Adrenal gland (tissue), 12 donors: ENCODE measurements around the gene EDEM3. TPM values are rescaled to one million over a fixed set of nuclear protein-coding genes. Genes with fewer than 3 reads are reported as not detected.

Source experiments
- DNase-seq, 7 donors: peaks; one replicate each; pipeline ENCODE4 v3.0.0-alpha.2; 2019 to 2020
- H3K27ac ChIP-seq, 5 donors: fragments of 200-600 bp; sonication (generic) in 4 of 5; 1 replicate in 3 of 5; 2 replicates in 2 of 5; pipeline versions ENCODE4 v1.5.1 to v1.8.0; 2016 to 2020; ENCODE audit warnings: mild to moderate bottlenecking in 1 of 5
- H3K27me3 ChIP-seq: fragments of 200-600 bp; 2 replicates; pipeline ENCODE4 v1.8.0; 2021
- H3K36me3 ChIP-seq, 2 donors: fragments of 200-600 bp; replicated peaks in 1 of 2; 1 replicate in 1 of 2; 2 replicates in 1 of 2; pipeline versions ENCODE4 v1.5.1 to v1.8.0; 2018 to 2022
- H3K4me1 ChIP-seq, 2 donors: fragments of 200-600 bp; replicated peaks in 1 of 2; 1 replicate in 1 of 2; 2 replicates in 1 of 2; pipeline versions ENCODE4 v1.5.1 to v1.8.0; 2018 to 2021
- H3K4me3 ChIP-seq, 4 donors: fragments of 200-600 bp; sonication (generic) in 3 of 4; one replicate each; pipeline ENCODE4 v1.5.1; 2016 to 2018
- H3K9me3 ChIP-seq, 3 donors: fragments of 200-600 bp; sonication (generic) in 1 of 3; replicated peaks in 1 of 3; 1 replicate in 2 of 3; 2 replicates in 1 of 3; pipeline versions ENCODE4 v1.5.1 to v1.8.0; 2016 to 2021
- POLR2A ChIP-seq, 2 donors: fragments of 450-650 bp; IDR thresholded peaks; one replicate each; pipeline ENCODE4 v1.6.1; 2017; ENCODE audit warnings: antibody characterized with exemption in 2 of 2, mild to moderate bottlenecking in 2 of 2, moderate library complexity in 1 of 2
- WGBS, 4 donors: extraction: QIAGEN DNeasy Blood & Tissue Kit in 2 of 4; methylation state at CpG; one replicate each; pipeline versions ENCODE4 v1.1.5 to v1.1.7; 2013 to 2017; 5-methylcytosine and 5-hydroxymethylcytosine counted together
- intact Hi-C, 2 donors: fragments of 100-400 bp; cut with DNase I; formaldehyde crosslinking; loops; one replicate each; pipeline versions ENCODE4 v1.14.1 to v1.15.0; 2022 to 2023
- polyA plus RNA-seq, 3 donors: library from polyadenylated mRNA; stranded (reverse); fragments of 200-250 nt in 2 of 3; fragments of 350-450 nt in 1 of 3; fragmentation: Illumina TruSeq in 1 of 3; extraction: RNeasy Lipid Tissue Mini Kit (QIAGEN cat#74804) in 1 of 3; gene quantifications; one replicate each; pipeline ENCODE4 v1.2.3, GENCODE V29; 2013 to 2014
- total RNA-seq, 9 donors: library from RNA; depleted of rRNA in 4 of 9; stranded (reverse); fragments of >200 nt in 4 of 9; fragments of 120-200 nt in 1 of 9; fragmentation: NEBNext Ultra II Directional in 1 of 9; extraction: Animal tissue kit (Norgen Biotek cat#: 25700) in 1 of 9; gene quantifications; one replicate each; pipeline versions ENCODE4 v1.1.0 to v1.2.4, GENCODE V29; 2013 to 2023
- TF ChIP-seq, protein P1 (sequence below), 6 experiments: fragments of 450-650 bp in 4 of 6; fragments of 200-600 bp in 2 of 6; sonication (generic) in 1 of 6; IDR thresholded peaks; 1 replicate in 5 of 6; 2 replicates in 1 of 6; pipeline versions ENCODE4 v1.5.1 to v1.8.0; 2016 to 2021; ENCODE audit warnings: antibody characterized with exemption in 6 of 6, mild to moderate bottlenecking in 2 of 6, moderate library complexity in 1 of 6
- donor health status: healthy with polysubstance abuse.
- donor health status: Bipolar disorder and iron deficiency.
- donor health status: DM: yes; HTN: yes; CAD: no.
- donor health status: DM: no; HTN: no; CAD: no.
- donor health status: DM: no; HTN: no; CAD: no.
- donor health status: DM: yes; HTN: yes; CAD: no.

The EDEM3 gene
- total and polyA plus RNA-seq, 12 donors: 6.5 to 61.2 (median 33.4) TPM

DNA sequence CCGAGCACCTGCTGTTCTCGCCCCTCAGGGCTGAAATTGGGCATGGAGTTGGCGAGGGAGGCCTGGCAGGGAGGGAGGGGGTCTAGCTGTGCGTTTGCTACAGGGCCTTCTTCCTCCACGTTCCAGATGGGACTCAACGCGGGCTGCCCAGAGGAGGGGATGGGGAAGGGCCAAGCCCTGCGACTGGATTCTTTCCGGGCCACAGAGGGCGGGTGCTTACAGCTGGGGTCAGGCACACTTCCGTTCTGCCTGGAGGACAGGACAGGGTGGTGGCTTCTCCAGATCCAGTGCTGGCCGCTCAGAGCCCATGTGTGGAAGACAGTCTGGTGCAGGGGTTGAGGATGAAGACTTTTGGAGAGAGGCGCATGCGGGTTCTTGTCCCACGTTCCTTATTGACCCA is 90.0 kb downstream of the EDEM3 start:
- intact Hi-C loops: loop anchor here (10.0 kb wide), 3 partner anchors 100 to 590 kb away; partner anchors contain the start of gene C1orf21 (in 2 of the 2)
- Histone ChIP-seq H3K36me3 (no peaks in the 10 kb centered on the region), H3K9me3 (no peaks in the 10 kb centered on the region), H3K27ac (peak overlapping the region in 2 of 5 donors; percentile 3 to 46), H3K4me1 (peaks cover 0 to 12% of the 10 kb centered on the region in 2 donors), H3K4me3 (no peak overlapping the region), H3K27me3 (no peaks in the 10 kb centered on the region)
- DNase-seq: no peak
- TF ChIP-seq, protein P1, sequence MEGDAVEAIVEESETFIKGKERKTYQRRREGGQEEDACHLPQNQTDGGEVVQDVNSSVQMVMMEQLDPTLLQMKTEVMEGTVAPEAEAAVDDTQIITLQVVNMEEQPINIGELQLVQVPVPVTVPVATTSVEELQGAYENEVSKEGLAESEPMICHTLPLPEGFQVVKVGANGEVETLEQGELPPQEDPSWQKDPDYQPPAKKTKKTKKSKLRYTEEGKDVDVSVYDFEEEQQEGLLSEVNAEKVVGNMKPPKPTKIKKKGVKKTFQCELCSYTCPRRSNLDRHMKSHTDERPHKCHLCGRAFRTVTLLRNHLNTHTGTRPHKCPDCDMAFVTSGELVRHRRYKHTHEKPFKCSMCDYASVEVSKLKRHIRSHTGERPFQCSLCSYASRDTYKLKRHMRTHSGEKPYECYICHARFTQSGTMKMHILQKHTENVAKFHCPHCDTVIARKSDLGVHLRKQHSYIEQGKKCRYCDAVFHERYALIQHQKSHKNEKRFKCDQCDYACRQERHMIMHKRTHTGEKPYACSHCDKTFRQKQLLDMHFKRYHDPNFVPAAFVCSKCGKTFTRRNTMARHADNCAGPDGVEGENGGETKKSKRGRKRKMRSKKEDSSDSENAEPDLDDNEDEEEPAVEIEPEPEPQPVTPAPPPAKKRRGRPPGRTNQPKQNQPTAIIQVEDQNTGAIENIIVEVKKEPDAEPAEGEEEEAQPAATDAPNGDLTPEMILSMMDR (IDR thresholded peaks at IDR 0.05): no peak
- 80 to 96% (median 89%) methylated on average over 6 to 15 of the region's 15 CpGs for WGBS, 4 donors

DNA sequence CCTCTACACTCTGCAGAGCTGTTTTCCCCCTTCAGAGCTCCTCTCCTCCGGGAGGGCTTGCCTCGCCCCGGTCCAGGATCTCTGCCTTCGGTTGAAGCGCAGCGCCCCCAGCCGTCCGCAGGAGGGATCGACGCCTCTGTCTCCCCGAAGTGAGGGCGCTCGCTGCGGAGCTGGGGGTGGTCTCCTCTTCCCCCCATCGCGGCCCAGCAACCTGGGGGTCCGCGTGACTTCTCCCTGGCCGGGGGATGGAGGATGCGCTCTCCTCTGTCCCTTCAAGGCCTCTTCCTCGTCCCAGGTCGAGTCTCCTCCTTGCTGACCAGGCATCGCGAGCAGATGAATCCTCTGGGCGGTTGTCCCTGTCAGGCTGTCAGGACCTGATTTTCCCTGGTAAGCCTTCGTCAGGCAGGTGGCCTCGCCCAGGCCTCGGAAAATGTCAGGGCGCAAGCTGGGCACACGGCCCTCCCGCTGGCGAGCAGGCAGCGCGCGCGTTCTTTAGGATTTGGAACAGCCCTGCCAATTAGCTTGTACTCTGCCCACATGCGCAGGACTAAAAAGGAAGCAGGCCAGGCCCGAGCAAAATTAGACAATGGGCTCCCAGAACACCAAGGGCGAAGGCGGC is 90.5 kb downstream of the EDEM3 start:
- Histone ChIP-seq H3K36me3 (no peaks in the 10 kb centered on the region), H3K27me3 (no peaks in the 10 kb centered on the region), H3K4me1 (peaks cover 0 to 12% of the 10 kb centered on the region in 2 donors), H3K9me3 (no peaks in the 10 kb centered on the region), H3K27ac (peak overlapping the region in 2 of 5 donors; percentile 3 to 46), H3K4me3 (peak overlapping the region in 2 of 4 donors; percentile 9 to 30)
- peak; percentile 68 to 89 (median 81) for DNase-seq
- intact Hi-C loops: loop anchor here (10.0 kb wide), 3 partner anchors 99 to 589 kb away; partner anchors contain the start of gene C1orf21 (in 2 of the 2)
- 10 to 60% (median 18%) methylated on average over 3 to 40 of the region's 40 CpGs for WGBS, 4 donors
- TF ChIP-seq POLR2A (IDR thresholded peaks at IDR 0.05): no peak
- TF ChIP-seq, protein P1 (IDR thresholded peaks at IDR 0.05): peak; percentile 89 to 96 (median 94)

DNA sequence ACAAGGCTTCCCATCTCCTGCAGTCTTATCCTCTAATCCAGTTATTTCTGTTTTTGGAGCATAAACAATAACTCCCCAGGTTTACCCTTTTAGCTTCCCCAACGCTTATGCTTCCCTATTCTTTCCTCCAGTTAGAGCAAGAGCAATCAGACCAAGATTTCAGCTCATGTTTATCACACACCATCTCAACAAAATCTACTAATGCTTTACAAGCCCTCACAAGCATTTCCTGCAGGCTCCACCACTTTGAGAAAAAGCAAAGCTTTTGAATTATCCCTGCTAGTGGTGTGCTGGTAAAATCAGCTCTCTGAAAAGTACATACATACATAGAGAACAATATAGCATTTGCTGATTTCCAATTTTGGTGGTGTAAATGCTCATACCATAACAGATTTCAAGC is 92.9 kb downstream of the EDEM3 start:
- Histone ChIP-seq H3K36me3 (no peaks in the 10 kb centered on the region), H3K9me3 (no peaks in the 10 kb centered on the region), H3K27me3 (no peaks in the 10 kb centered on the region), H3K4me1 (peaks cover 0 to 12% of the 10 kb centered on the region in 2 donors), H3K27ac (no peak overlapping the region), H3K4me3 (no peak overlapping the region)
- DNase-seq: no peak
- 0 to 95% (median 24%) methylated on average over 1 of the region's 1 CpG for WGBS, 4 donors
- TF ChIP-seq POLR2A (IDR thresholded peaks at IDR 0.05): no peak
- TF ChIP-seq, protein P1 (IDR thresholded peaks at IDR 0.05): no peak
- intact Hi-C loops: loop anchor here (10.0 kb wide), 3 partner anchors 97 to 587 kb away; partner anchors contain the start of gene C1orf21 (in 2 of the 2)

DNA sequence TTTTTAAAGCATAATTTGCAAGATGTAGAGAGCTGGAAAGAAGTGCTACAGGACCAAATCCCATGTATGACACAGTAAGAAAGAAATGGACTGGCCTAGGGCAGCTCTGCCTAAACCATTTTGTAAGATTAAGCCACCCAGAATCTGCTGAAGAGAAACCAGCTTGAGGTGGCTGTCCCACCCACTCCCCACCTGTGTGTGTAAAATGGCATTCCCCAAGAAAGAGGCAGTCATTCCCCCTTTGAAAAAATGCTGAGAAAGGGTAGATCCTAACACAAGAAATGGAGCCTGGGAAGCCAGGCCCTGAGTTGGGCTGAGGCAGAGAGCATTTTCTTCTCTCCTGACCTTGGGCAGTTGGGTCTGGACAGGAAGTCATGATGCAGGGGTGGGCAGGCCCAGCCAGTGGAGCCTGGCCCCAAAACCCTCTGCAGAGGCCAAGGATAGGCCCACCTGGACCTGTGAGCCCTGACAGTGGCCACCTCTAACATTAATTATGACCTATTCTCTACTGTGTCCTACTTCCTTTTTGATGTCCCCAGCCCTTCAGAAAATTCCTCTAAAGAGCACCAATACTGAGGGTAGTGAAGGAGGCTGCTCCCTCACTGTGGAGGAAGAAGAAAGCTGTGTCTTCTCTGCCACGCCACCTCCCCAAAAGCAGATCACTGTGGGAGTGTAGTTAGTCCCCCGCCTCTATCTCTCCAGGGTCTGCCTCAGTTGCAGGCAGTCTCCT is 94.0 kb downstream of the EDEM3 start:
- H3K36me3 ChIP-seq: no peaks in the 10 kb centered on the region
- H3K27ac ChIP-seq: no peak overlapping the region

More for the DNA sequence above, 94.0 kb downstream of the EDEM3 start:
- H3K4me3 ChIP-seq: no peak overlapping the region
- no peaks in the 10 kb centered on the region for H3K9me3 ChIP-seq
- intact Hi-C loops: loop anchor here (10.0 kb wide), 3 partner anchors 96 to 586 kb away; partner anchors contain the start of gene C1orf21 (in 2 of the 2)
- H3K27me3 ChIP-seq: no peaks in the 10 kb centered on the region
- WGBS, 4 donors: 93 to 100% (median 98%) methylated on average over 2 of the region's 2 CpGs
- H3K4me1 ChIP-seq: peaks cover 0 to 12% of the 10 kb centered on the region in 2 donors
- TF ChIP-seq POLR2A (IDR thresholded peaks at IDR 0.05): no peak
- TF ChIP-seq, protein P1 (IDR thresholded peaks at IDR 0.05): no peak
- DNase-seq: no peak
